ENCODE results near the gene TIAM1.

The TIAM1 gene

GRCh38 chr21:31340514-31340913, 3.5 kb downstream of the TIAM1 start:
- Histone ChIP-seq H3K4me2 (ENCODE audit: low read length) (no peak overlapping the region), H3K4me1 (ENCODE audit: control insufficient read depth, low read length) (no peaks in the 10 kb centered on the region), H3K79me2 (ENCODE audit: control insufficient read depth, low read length) (no peaks in the 10 kb centered on the region), H4K20me1 (ENCODE audit: control insufficient read depth, insufficient read depth, low read depth, low read length) (no peaks in the 10 kb centered on the region), H3K9me2 (replicated peaks; ENCODE audit: control insufficient read depth, low read length) (no peaks in the 10 kb centered on the region), H3K4me3 (ENCODE audit: low read length) (no peak overlapping the region), H3K27me3 (ENCODE audit: control insufficient read depth, low read length) (peaks cover 20% of the 10 kb centered on the region), H3K36me3 (ENCODE audit: control insufficient read depth, low read length) (no peaks in the 10 kb centered on the region), H3F3A (ENCODE audit: control insufficient read depth, insufficient read depth) (no peaks in the 10 kb centered on the region), H3K9me3 (ENCODE audit: control insufficient read depth, insufficient read depth, low read length) (no peaks in the 10 kb centered on the region), H3K27ac (ENCODE audit: low read depth, low read length) (no peak overlapping the region)
- TF ChIP-seq CTCF (IDR thresholded peaks at IDR 0.05; ENCODE audit: low read depth, low read length, poor library complexity, severe bottlenecking), result no peak

GRCh38 chr21:31339721-31340120, 4.3 kb downstream of the TIAM1 start:
- Histone ChIP-seq H3K9me3 (ENCODE audit: control insufficient read depth, insufficient read depth, low read length) (no peaks in the 10 kb centered on the region), H3K4me3 (ENCODE audit: low read length) (no peak overlapping the region), H3K4me2 (ENCODE audit: low read length) (no peak overlapping the region), H3K36me3 (ENCODE audit: control insufficient read depth, low read length) (no peaks in the 10 kb centered on the region), H3F3A (ENCODE audit: control insufficient read depth, insufficient read depth) (no peaks in the 10 kb centered on the region), H3K9me2 (replicated peaks; ENCODE audit: control insufficient read depth, low read length) (no peaks in the 10 kb centered on the region), H3K27me3 (ENCODE audit: control insufficient read depth, low read length) (peaks cover 20% of the 10 kb centered on the region), H3K79me2 (ENCODE audit: control insufficient read depth, low read length) (no peaks in the 10 kb centered on the region), H4K20me1 (ENCODE audit: control insufficient read depth, insufficient read depth, low read depth, low read length) (no peaks in the 10 kb centered on the region), H3K4me1 (ENCODE audit: control insufficient read depth, low read length) (no peaks in the 10 kb centered on the region), H3K27ac (ENCODE audit: low read depth, low read length) (no peak overlapping the region)
- TF ChIP-seq CTCF (IDR thresholded peaks at IDR 0.05; ENCODE audit: low read depth, low read length, poor library complexity, severe bottlenecking) (no peak), EZH2phosphoT487 (IDR thresholded peaks at IDR 0.05; ENCODE audit: borderline replicate concordance, low read length) (no peak)

- Histone ChIP-seq H3K4me2 (ENCODE audit: low read length) (no peak overlapping the region), H3K4me3 (ENCODE audit: low read length) (no peak overlapping the region), H3K9me2 (replicated peaks; ENCODE audit: control insufficient read depth, low read length) (no peaks in the 10 kb centered on the region), H3K27ac (ENCODE audit: low read depth, low read length) (no peak overlapping the region), H3K4me1 (ENCODE audit: control insufficient read depth, low read length) (no peaks in the 10 kb centered on the region), H3K27me3 (ENCODE audit: control insufficient read depth, low read length) (peaks cover 14% of the 10 kb centered on the region), H4K20me1 (ENCODE audit: control insufficient read depth, insufficient read depth, low read depth, low read length) (no peaks in the 10 kb centered on the region), H3K36me3 (ENCODE audit: control insufficient read depth, low read length) (no peaks in the 10 kb centered on the region), H3K79me2 (ENCODE audit: control insufficient read depth, low read length) (no peaks in the 10 kb centered on the region), H3K9me3 (ENCODE audit: control insufficient read depth, insufficient read depth, low read length) (no peaks in the 10 kb centered on the region), H3F3A (ENCODE audit: control insufficient read depth, insufficient read depth) (no peaks in the 10 kb centered on the region)
- no peak for TF ChIP-seq CTCF (IDR thresholded peaks at IDR 0.05; ENCODE audit: low read depth, low read length, poor library complexity, severe bottlenecking)
- TF ChIP-seq EZH2phosphoT487 (IDR thresholded peaks at IDR 0.05; ENCODE audit: borderline replicate concordance, low read length), result no peak
Measured at GRCh38 chr21:31338908-31339368, 5.1 kb downstream of the TIAM1 start.

Measured in DOHH2 (cell line).